Cardiac muscle cell (in vitro differentiated cells and primary cell): ENCODE results near the gene SLC25A45. TPM values are rescaled to one million over a fixed set of nuclear protein-coding genes. Genes with fewer than 3 reads are reported as not detected.

ENCODE experiments used
- DNase-seq, 2 donors: peaks; one replicate each; pipeline versions ENCODE4 v3.0.0 to v3.0.0-alpha.2; 2010 to 2017; ENCODE audit warnings: low read depth in 1 of 2, low spot score in 1 of 2
- H3K27ac ChIP-seq: fragments of 200-600 bp; sonication (generic); 2 replicates; pipeline ENCODE4 v1.5.1; 2016
- H3K27me3 ChIP-seq: fragments of 200-600 bp; sonication (generic); 2 replicates; pipeline ENCODE4 v1.6.0; 2016; ENCODE audit warnings: control low read depth
- H3K36me3 ChIP-seq: fragments of 200-600 bp; sonication (generic); 2 replicates; pipeline ENCODE4 v1.5.1; 2016; ENCODE audit warnings: control low read depth
- H3K4me1 ChIP-seq: fragments of 200-600 bp; sonication (generic); 2 replicates; pipeline ENCODE4 v1.8.1; 2017; ENCODE audit warnings: low read depth, mild to moderate bottlenecking, mixed run types
- H3K4me3 ChIP-seq: fragments of 200-600 bp; sonication (generic); 2 replicates; pipeline ENCODE4 v1.5.1; 2016; ENCODE audit warnings: mild to moderate bottlenecking
- H3K9me3 ChIP-seq: fragments of 200-600 bp; sonication (generic); 2 replicates; pipeline ENCODE4 v1.5.1; 2017; ENCODE audit warnings: low read depth, mild to moderate bottlenecking, control low read depth
- polyA plus RNA-seq: library from polyadenylated mRNA; unstranded; fragments of >200 nt; fragmentation: Nextera tagmentation; extraction: Ambion mirVana; gene quantifications from 2 replicates; pipeline ENCODE4 v1.2.1, GENCODE V29; 2016
- total RNA-seq: library from RNA; depleted of rRNA; stranded (reverse); fragments of >200 nt; gene quantifications from 2 replicates; pipeline ENCODE4 v1.2.3, GENCODE V29; 2016
- TF ChIP-seq, protein P1 (sequence below): IDR thresholded peaks from 2 replicates; pipeline ENCODE4 v1.5.1; 2012; ENCODE audit warnings: low read depth, mild to moderate bottlenecking, low read length

The SLC25A45 gene
- total and polyA plus RNA-seq, 2 experiments from 2014 or later, result 4.8 to 10.5 TPM

GRCh38 chr11:65425971-65426838 is 43.8 kb upstream of the SLC25A45 start:
- TF ChIP-seq, protein P1, sequence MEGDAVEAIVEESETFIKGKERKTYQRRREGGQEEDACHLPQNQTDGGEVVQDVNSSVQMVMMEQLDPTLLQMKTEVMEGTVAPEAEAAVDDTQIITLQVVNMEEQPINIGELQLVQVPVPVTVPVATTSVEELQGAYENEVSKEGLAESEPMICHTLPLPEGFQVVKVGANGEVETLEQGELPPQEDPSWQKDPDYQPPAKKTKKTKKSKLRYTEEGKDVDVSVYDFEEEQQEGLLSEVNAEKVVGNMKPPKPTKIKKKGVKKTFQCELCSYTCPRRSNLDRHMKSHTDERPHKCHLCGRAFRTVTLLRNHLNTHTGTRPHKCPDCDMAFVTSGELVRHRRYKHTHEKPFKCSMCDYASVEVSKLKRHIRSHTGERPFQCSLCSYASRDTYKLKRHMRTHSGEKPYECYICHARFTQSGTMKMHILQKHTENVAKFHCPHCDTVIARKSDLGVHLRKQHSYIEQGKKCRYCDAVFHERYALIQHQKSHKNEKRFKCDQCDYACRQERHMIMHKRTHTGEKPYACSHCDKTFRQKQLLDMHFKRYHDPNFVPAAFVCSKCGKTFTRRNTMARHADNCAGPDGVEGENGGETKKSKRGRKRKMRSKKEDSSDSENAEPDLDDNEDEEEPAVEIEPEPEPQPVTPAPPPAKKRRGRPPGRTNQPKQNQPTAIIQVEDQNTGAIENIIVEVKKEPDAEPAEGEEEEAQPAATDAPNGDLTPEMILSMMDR, result no peak
- DNase-seq, result peak in 1 of 2 donors; percentile 80
- Histone ChIP-seq H3K4me1 (peaks cover 68% of the 10 kb centered on the region), H3K9me3 (no peaks in the 10 kb centered on the region), H3K4me3 (peak overlapping the region; percentile 35), H3K27me3 (no peaks in the 10 kb centered on the region), H3K27ac (no peak overlapping the region), H3K36me3 (no peaks in the 10 kb centered on the region)

DNA sequence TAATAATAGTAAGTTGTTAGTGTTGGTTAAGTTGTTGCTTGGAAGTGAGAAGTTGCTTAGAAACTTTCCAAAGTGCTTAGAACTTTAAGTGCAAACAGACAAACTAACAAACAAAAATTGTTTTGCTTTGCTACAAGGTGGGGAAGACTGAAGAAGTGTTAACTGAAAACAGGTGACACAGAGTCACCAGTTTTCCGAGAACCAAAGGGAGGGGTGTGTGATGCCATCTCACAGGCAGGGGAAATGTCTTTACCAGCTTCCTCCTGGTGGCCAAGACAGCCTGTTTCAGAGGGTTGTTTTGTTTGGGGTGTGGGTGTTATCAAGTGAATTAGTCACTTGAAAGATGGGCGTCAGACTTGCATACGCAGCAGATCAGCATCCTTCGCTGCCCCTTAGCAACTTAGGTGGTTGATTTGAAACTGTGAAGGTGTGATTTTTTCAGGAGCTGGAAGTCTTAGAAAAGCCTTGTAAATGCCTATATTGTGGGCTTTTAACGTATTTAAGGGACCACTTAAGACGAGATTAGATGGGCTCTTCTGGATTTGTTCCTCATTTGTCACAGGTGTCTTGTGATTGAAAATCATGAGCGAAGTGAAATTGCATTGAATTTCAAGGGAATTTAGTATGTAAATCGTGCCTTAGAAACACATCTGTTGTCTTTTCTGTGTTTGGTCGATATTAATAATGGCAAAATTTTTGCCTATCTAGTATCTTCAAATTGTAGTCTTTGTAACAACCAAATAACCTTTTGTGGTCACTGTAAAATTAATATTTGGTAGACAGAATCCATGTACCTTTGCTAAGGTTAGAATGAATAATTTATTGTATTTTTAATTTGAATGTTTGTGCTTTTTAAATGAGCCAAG is 42.9 kb upstream of the SLC25A45 start:
- peak in 1 of 2 donors; percentile 82 for DNase-seq
- Histone ChIP-seq H3K9me3 (no peaks in the 10 kb centered on the region), H3K36me3 (no peaks in the 10 kb centered on the region), H3K4me1 (peaks cover 77% of the 10 kb centered on the region), H3K27ac (peak overlapping the region; percentile 35), H3K27me3 (no peaks in the 10 kb centered on the region), H3K4me3 (peak overlapping the region; percentile 35)
- TF ChIP-seq, protein P1, result peak; percentile 6

- no peaks in the 10 kb centered on the region for H3K36me3 ChIP-seq
- no peaks in the 10 kb centered on the region for H3K9me3 ChIP-seq
- H3K27ac ChIP-seq, result peak overlapping the region; percentile 35
- peak overlapping the region; percentile 35 for H3K4me3 ChIP-seq
- H3K27me3 ChIP-seq, result no peaks in the 10 kb centered on the region
- DNase-seq, result peak in 1 of 2 donors; percentile 81
- peaks cover 78% of the 10 kb centered on the region for H3K4me1 ChIP-seq
- TF ChIP-seq, protein P1, result no peak
These were observed 42.0 kb upstream of the SLC25A45 start for GRCh38 chr11:65424205-65425104.

DNA sequence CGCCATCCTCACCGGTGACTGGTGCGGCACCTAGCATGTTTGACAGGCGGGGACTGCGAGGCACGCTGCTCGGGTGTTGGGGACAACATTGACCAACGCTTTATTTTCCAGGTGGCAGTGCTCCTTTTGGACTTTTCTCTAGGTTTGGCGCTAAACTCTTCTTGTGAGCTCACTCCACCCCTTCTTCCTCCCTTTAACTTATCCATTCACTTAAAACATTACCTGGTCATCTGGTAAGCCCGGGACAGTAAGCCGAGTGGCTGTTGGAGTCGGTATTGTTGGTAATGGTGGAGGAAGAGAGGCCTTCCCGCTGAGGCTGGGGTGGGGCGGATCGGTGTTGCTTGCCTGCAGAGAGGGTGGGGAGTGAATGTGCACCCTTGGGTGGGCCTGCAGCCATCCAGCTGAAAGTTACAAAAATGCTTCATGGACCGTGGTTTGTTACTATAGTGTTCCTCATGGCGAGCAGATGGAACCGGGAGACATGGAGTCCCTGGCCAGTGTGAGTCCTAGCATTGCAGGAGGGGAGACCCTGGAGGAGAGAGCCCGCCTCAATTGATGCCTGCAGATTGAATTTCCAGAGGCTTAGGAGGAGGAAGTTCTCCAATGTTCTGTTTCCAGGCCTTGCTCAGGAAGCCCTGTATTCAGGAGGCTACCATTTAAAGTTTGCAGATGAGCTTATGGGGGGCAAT is 41.2 kb upstream of the SLC25A45 start:
- peak overlapping the region; percentile 35 for H3K4me3 ChIP-seq
- H3K27ac ChIP-seq, result peak overlapping the region; percentile 98
- peaks cover 77% of the 10 kb centered on the region for H3K4me1 ChIP-seq
- H3K9me3 ChIP-seq, result no peaks in the 10 kb centered on the region
- TF ChIP-seq, protein P1, result no peak
- no peaks in the 10 kb centered on the region for H3K27me3 ChIP-seq
- DNase-seq, result peak in 1 of 2 donors; percentile 73
- no peaks in the 10 kb centered on the region for H3K36me3 ChIP-seq
